ENCODE results near the gene PATE1.

DNA sequence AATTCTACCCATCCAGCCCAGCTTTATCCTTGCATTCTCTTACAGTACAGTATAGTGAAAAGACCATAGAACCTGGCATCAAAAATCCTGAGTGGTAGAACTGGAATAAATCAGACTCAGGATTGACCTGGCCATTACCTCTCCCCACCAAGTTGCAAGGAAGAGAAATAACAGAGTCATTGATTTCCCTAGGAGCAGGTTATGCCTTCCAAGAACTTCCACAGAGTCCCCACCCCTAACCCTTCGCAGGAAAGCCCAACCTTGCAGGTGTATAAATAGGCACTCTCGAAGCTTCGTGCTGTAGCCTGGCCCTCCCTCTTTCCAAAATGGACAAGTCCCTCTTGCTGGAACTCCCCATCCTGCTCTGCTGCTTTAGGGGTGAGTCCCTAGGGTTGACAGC, at the start of gene PATE1:
- TF ChIP-seq POLR2A (IDR thresholded peaks at IDR 0.05; ENCODE audit: low read depth, low read length) (no peak), POLR2AphosphoS5 (IDR thresholded peaks at IDR 0.05; ENCODE audit: low read depth, low read length) (no peak), TAF1 (IDR thresholded peaks at IDR 0.05; ENCODE audit: low read depth, low read length) (no peak), SPI1 (IDR thresholded peaks at IDR 0.05; ENCODE audit: low read depth, low read length) (no peak)

Data from GM12891 (cell line).